GM12873 (cell line): Measurements from ENCODE around the gene HOMER3.

Experiments
- TF ChIP-seq, protein P1 (sequence below): IDR thresholded peaks from 2 replicates; pipeline ENCODE4 v1.5.1; 2012; ENCODE audit warnings: low read depth, mild to moderate bottlenecking, moderate library complexity, low read length, control low read depth; ENCODE audit not compliant: insufficient read depth; ENCODE audit errors: missing control alignments

The HOMER3 gene

DNA sequence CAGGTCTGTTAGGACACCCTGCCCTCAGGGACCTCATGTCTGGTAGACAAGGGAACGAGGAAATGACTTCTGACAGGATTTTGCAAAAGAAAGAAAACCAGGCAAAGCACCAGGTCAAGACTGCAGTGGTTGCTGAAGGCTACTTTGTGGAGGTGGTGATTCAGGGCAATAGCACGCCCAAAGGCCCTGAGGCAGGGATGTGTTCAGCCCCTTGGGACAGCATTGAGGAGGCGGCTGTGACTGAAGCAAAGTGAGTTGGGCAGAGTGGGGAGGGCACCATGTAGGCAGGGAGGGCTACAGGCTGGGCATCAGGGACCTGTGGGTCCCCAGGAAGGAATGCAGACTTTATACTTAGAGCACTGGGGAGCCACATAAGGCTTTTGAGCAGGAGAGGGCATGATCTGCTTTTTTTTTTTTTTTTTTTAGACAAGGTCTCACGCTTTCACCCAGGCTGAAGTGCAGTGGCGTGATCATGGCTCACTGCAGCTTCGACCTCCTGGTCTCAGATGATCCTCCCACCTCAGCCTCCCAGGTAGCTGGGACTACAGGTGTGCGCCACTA is 10.8 kb upstream of the HOMER3 start:
- TF ChIP-seq, protein P1, sequence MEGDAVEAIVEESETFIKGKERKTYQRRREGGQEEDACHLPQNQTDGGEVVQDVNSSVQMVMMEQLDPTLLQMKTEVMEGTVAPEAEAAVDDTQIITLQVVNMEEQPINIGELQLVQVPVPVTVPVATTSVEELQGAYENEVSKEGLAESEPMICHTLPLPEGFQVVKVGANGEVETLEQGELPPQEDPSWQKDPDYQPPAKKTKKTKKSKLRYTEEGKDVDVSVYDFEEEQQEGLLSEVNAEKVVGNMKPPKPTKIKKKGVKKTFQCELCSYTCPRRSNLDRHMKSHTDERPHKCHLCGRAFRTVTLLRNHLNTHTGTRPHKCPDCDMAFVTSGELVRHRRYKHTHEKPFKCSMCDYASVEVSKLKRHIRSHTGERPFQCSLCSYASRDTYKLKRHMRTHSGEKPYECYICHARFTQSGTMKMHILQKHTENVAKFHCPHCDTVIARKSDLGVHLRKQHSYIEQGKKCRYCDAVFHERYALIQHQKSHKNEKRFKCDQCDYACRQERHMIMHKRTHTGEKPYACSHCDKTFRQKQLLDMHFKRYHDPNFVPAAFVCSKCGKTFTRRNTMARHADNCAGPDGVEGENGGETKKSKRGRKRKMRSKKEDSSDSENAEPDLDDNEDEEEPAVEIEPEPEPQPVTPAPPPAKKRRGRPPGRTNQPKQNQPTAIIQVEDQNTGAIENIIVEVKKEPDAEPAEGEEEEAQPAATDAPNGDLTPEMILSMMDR: no peak

DNA sequence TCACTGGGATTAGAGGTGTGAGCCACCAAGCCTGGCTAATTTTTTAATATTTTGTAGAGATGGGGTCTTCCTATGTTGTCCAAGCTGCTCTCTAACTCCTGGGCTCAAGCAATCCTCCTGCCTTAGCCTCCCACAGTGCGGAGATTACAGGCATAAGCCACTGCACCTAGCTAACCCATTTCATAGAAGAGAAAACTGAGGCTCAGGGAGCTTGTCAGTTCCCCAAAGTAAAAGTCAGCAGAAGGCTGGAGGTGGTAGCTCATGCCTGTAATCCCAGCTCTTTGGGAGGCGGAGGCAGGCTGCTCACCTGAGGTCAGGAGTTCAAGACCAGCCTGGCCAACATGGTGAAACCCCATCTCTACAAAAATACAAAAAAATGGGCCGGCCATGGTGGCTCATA is 8.8 kb upstream of the HOMER3 start:
- TF ChIP-seq, protein P1: no peak

DNA sequence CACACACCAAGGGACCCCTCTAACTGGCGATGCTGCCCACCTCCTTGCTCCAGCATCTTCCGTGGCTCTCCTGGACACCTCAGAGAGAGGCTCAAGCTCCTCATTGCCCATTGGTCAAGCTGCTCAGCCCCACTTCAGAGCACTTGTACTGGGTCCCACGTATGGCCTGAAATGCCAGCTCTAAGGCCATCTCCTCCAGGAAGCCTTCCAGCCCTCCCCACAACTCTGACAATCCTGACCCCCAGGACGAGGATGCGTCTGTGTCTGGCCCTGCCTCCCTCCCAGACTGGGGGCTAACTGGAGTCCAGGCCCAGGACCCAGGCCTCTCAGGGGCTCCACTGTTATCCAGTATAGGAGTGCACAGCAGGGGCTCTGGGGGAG is 7.9 kb upstream of the HOMER3 start:
- TF ChIP-seq, protein P1: no peak

DNA sequence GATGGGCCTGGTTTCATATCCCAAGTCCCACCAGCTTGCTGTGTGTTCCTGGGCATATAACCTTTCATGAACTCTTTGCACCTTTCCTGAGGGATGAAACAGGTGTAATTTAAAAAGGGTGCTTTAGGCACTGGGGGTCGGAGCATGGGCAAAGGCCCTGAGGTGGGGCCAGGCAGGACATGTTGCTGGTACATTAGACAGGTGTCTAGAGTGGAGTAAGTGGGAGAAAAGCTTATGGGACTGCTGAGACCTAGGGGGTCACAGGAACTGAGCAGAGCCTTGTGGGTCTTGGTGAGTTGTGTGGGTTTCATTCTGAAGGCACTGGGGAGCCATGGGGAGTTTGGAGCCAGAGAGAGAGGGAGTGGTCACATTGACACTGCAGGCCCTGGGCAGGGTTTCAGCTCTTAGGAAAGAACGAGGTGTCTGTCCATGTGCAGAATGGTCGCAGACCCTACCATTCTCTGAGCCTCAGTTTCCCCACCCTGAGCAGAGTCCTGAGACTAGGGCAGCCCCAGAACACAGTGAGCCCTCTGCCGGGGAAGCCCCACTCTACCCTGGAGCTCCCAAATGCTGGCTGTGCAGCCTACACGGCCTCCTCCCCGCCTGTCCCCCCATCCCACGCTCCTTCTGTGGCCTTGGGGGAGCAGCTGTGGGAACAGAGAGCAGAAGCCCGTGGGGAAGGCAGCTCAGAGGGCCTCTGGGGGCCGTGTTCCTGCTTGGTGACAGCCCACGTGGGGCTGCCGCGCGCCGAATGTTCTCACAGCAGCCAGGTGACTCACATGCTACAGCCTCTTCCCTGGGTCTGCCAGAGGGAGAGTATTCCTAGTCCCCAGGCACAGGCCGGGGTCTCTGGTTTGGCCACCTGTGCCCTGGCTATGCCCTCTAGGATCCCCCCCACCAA is 7.3 kb upstream of the HOMER3 start:
- TF ChIP-seq, protein P1: no peak

DNA sequence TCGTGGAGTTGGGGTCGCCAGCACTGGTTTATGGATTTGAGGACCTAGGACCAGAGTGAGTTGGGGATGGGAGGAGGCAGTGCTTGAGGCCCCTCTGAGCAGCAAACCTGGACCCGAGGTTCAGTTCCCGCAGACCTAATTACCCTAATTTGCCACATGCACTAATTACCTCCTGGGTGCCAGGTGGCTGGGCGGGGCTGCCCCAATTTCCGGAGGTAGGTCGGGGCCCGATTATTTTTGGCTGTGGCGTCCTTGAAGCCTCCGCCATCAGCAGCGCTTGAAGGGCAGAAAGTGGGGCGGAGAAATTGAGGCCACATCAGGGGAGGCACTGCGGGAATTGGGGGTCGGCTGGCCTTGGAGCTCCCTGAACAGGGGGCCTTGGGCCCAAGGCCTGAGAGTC is 5.9 kb upstream of the HOMER3 start:
- TF ChIP-seq, protein P1: no peak

DNA sequence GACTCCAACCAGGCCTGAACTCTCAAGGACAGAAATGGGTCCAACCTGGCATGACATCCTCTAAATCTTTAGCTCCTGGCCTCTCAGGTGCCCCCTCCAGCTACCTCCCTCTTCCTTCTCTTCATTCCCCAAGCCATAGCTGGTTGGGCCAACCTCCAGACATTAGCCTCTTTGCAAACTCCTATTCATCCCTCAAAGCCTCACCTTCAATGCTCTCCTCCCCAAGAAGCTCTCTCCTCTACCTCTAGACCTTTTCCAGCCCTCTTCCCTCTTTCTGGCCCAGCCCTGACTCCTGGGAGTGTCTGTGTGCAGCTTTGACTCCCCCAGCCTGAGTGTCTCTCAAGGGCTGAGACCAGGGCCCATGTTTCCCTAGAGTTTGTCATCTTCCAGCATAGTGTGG is 5.3 kb upstream of the HOMER3 start:
- TF ChIP-seq, protein P1: no peak

DNA sequence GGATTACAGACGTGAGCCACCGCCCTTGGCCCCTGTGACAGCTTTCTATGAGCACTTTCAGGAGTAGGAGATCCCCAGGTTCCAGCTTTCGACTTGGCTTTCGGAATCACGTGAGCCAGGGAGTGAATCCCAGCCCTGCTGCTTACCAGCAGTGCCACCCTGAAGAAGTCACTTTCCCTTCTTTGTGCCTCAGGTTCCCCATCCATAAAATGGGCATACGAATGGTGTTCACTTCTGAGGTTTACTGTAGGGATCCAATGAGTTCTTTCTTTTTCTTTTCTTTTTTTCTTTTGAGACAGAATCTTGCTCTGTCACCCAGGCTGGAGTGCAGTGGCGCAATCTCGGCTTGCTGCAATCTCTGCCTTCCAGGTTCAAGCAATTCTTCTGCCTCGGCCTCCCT is 4.3 kb upstream of the HOMER3 start:
- TF ChIP-seq, protein P1: no peak
